ENCODE data around the gene DUSP16.

DUSP16 gene

GRCh38 chr12:12465522-12465921 lies 97.1 kb downstream of the DUSP16 start:
- no peak for DNase-seq

- no peak for DNase-seq
These were observed 100.7 kb downstream of the DUSP16 start for GRCh38 chr12:12461923-12462315.

- no peak for DNase-seq
These were observed 101.4 kb downstream of the DUSP16 start for GRCh38 chr12:12460935-12461922.

GRCh38 chr12:12456637-12457036 lies 106.0 kb downstream of the DUSP16 start:
- DNase-seq = no peak

- DNase-seq = no peak
These were observed 108.3 kb downstream of the DUSP16 start for GRCh38 chr12:12454315-12454714.

- DNase-seq = no peak
These were observed 109.0 kb downstream of the DUSP16 start for GRCh38 chr12:12453635-12454034.

- no peak for DNase-seq
These were observed 110.2 kb downstream of the DUSP16 start for GRCh38 chr12:12452326-12452902.

- DNase-seq = no peak
These were observed 111.6 kb downstream of the DUSP16 start for GRCh38 chr12:12451098-12451497.

GRCh38 chr12:12450043-12450471 lies 112.6 kb downstream of the DUSP16 start:
- DNase-seq = no peak

GRCh38 chr12:12449533-12450025 lies 113.1 kb downstream of the DUSP16 start:
- DNase-seq = no peak

GRCh38 chr12:12447837-12448236 lies 114.8 kb downstream of the DUSP16 start:
- no peak for DNase-seq

GRCh38 chr12:12447236-12447635 lies 115.4 kb downstream of the DUSP16 start:
- DNase-seq = no peak

GRCh38 chr12:12446786-12447185 lies 115.9 kb downstream of the DUSP16 start:
- DNase-seq = no peak

- DNase-seq = no peak
These were observed 116.8 kb downstream of the DUSP16 start for GRCh38 chr12:12445882-12446181.

- no peak for DNase-seq
These were observed 117.3 kb downstream of the DUSP16 start for GRCh38 chr12:12445165-12445881.

- no peak for DNase-seq
These were observed 119.2 kb downstream of the DUSP16 start for GRCh38 chr12:12443431-12443878.

- peak; percentile 55 for DNase-seq
These were observed 120.1 kb downstream of the DUSP16 start for GRCh38 chr12:12442548-12443071.

- DNase-seq = peak; percentile 43
These were observed 120.7 kb downstream of the DUSP16 start for GRCh38 chr12:12441843-12442461.

GRCh38 chr12:12441429-12441807 lies 121.2 kb downstream of the DUSP16 start:
- DNase-seq = no peak

GRCh38 chr12:12440784-12441428 lies 121.8 kb downstream of the DUSP16 start:
- DNase-seq = no peak

GRCh38 chr12:12439636-12440035 lies 123.0 kb downstream of the DUSP16 start:
- peak; percentile 95 for DNase-seq

GRCh38 chr12:12436831-12437345 lies 125.8 kb downstream of the DUSP16 start:
- DNase-seq = no peak
